ENCODE data around the gene EARS2. TPM values are rescaled to one million over a fixed set of nuclear protein-coding genes. Genes with fewer than 3 reads are reported as not detected.

The EARS2 gene
- total and polyA plus RNA-seq, 9 of the 15 experiments (the other 6 are each of a cell fraction or from before 2014, with no cell fraction given), result 17.6 to 58.6 (median 36.3) TPM

DNA sequence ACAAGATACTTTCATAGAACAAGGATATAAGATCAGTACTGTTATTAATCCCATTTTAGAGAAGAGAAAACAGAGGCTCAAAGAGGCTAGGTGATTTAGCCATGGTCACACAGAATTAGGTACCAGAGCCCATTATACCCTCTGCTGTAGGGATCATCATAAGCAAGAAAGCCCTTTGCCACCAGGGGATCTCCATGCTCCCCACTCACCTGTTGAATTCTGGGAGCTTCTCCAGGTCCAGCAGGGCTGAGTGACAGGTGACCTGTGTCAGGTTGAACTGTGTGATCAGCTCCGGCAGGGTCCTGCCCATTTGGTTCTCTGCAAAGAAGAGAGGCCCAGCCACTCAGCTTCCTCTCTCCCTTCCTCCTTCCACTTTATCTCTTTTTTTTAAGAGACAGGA lies 24.7 kb downstream of the EARS2 start:
- no peak overlapping the region for H3K9ac ChIP-seq (ENCODE audit: insufficient read depth in 1 of 2, low read depth in 2 of 2, low read length in 2 of 2)
- ATAC-seq (no peak), DNase-seq (ENCODE audit: extremely low read depth in 1 of 4, low spot score in 3 of 4) (no peak), FAIRE-seq (no peak)
- H3K9me3 ChIP-seq (replicated peaks; ENCODE audit: control insufficient read depth, insufficient read depth, low read depth, low read length), result no peaks in the 10 kb centered on the region
- no peaks in the 10 kb centered on the region for H3K27me3 ChIP-seq (ENCODE audit: control insufficient read depth in 2 of 2, insufficient read depth in 2 of 2, low read length in 2 of 2)
- POLR2A ChIA-PET, result interaction anchor here (0.6 to 1.8 kb wide), 3 partner anchors 8 to 1554 kb away, joined by 3 to 9 read pairs (median 3); no protein-coding TSS in a partner anchor
- in situ Hi-C loops (cut with MboI) (no loop called here), intact Hi-C loops (cut with micrococcal nuclease) (no loop called here)
- CTCF ChIA-PET (ENCODE audit: low intra/inter-chr PET ratio), result no interaction called here
- H3K79me2 ChIP-seq (ENCODE audit: control insufficient read depth, insufficient read depth, low read length), result no peaks in the 10 kb centered on the region
- WGBS (ENCODE audit: insufficient coverage, low coverage, missing lambda C conversion rate), result 100% methylated on average over 1 of the region's 1 CpG
- H3K36me3 ChIP-seq (ENCODE audit: control insufficient read depth, insufficient read depth, low read length), result peaks cover 82% of the 10 kb centered on the region
- no peak overlapping the region for H3K27ac ChIP-seq (ENCODE audit: extremely low read depth, low read depth, low read length)
- H3K4me2 ChIP-seq (ENCODE audit: insufficient read depth, low read length), result no peak overlapping the region
- no peaks in the 10 kb centered on the region for H4K20me1 ChIP-seq (replicated peaks; ENCODE audit: control insufficient read depth, insufficient read depth, low read length)
- H3K4me3 ChIP-seq, result no peak overlapping the region
- peaks cover 3% of the 10 kb centered on the region for H3K9me1 ChIP-seq (ENCODE audit: control insufficient read depth, insufficient read depth, low read length)
- TF ChIP-seq CREB1 (IDR thresholded peaks at IDR 0.05) (no peak), CREB1 (CRISPR knock-in tag; IDR thresholded peaks at IDR 0.05) (no peak)
- TF ChIP-seq, protein P1, sequence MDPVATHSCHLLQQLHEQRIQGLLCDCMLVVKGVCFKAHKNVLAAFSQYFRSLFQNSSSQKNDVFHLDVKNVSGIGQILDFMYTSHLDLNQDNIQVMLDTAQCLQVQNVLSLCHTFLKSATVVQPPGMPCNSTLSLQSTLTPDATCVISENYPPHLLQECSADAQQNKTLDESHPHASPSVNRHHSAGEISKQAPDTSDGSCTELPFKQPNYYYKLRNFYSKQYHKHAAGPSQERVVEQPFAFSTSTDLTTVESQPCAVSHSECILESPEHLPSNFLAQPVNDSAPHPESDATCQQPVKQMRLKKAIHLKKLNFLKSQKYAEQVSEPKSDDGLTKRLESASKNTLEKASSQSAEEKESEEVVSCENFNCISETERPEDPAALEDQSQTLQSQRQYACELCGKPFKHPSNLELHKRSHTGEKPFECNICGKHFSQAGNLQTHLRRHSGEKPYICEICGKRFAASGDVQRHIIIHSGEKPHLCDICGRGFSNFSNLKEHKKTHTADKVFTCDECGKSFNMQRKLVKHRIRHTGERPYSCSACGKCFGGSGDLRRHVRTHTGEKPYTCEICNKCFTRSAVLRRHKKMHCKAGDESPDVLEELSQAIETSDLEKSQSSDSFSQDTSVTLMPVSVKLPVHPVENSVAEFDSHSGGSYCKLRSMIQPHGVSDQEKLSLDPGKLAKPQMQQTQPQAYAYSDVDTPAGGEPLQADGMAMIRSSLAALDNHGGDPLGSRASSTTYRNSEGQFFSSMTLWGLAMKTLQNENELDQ (CRISPR knock-in tag; IDR thresholded peaks at IDR 0.05; ENCODE audit: borderline replicate concordance), result no peak
- peaks cover 0 to 4% of the 10 kb centered on the region in 2 experiments; a peak in 1 of 5 replicates for H3K4me1 ChIP-seq (replicated peaks in 1 of 2; ENCODE audit: control insufficient read depth in 2 of 2, insufficient read depth in 2 of 2, low read length in 2 of 2)
- BruUV-seq (replicated peaks), result no TSS peak
- H2AFZ ChIP-seq (ENCODE audit: low read depth, low read length), result no peak overlapping the region

DNA sequence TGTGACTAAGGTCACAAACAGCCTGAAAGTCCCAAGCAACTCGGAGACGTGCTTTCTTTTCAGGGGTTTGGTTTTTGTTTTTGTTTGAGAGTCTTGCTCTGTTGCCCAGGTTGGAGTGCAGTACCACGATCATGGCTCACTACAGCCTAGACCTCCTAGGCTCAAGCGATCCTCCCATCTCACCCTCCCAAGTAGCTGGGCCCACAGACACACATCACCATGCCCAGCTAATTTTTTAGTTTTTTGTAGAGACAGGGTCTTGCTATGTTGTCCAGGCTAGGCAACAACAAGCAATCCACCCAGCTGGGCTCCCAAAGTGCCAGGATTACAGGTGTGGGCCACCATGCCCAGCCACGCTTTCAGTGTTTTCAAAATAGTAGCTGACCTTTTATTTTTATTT lies 27.1 kb downstream of the EARS2 start:
- Histone ChIP-seq H3K4me1 (replicated peaks in 1 of 2; ENCODE audit: control insufficient read depth in 2 of 2, insufficient read depth in 2 of 2, low read length in 2 of 2) (peaks cover 0 to 3% of the 10 kb centered on the region in 2 experiments; a peak in 1 of 5 replicates), H3K27ac (ENCODE audit: extremely low read depth, low read depth, low read length) (no peak overlapping the region), H3K79me2 (ENCODE audit: control insufficient read depth, insufficient read depth, low read length) (no peaks in the 10 kb centered on the region), H3K4me2 (ENCODE audit: insufficient read depth, low read length) (no peak overlapping the region), H3K4me3 (no peak overlapping the region), H3K9me3 (replicated peaks; ENCODE audit: control insufficient read depth, insufficient read depth, low read depth, low read length) (no peaks in the 10 kb centered on the region), H3K36me3 (ENCODE audit: control insufficient read depth, insufficient read depth, low read length) (peaks cover 73% of the 10 kb centered on the region), H3K9me1 (ENCODE audit: control insufficient read depth, insufficient read depth, low read length) (no peaks in the 10 kb centered on the region), H3K9ac (ENCODE audit: insufficient read depth in 1 of 2, low read depth in 2 of 2, low read length in 2 of 2) (no peak overlapping the region), H2AFZ (ENCODE audit: low read depth, low read length) (no peak overlapping the region), H3K27me3 (ENCODE audit: control insufficient read depth in 2 of 2, insufficient read depth in 2 of 2, low read length in 2 of 2) (no peaks in the 10 kb centered on the region), H4K20me1 (replicated peaks; ENCODE audit: control insufficient read depth, insufficient read depth, low read length) (no peaks in the 10 kb centered on the region)
- no peak for ATAC-seq
- TF ChIP-seq ZNF121 (CRISPR knock-in tag; conservative IDR thresholded peaks at IDR 0.05) (peak; percentile 61; the same call in 1 of the 2 replicates), ZNF253 (CRISPR knock-in tag; conservative IDR thresholded peaks at IDR 0.05) (no peak)
- no peak for DNase-seq (ENCODE audit: extremely low read depth in 1 of 4, low spot score in 3 of 4)
- WGBS (ENCODE audit: insufficient coverage, low coverage, missing lambda C conversion rate), result 94% methylated on average over 5 of the region's 5 CpGs
- in situ Hi-C loops (cut with MboI) (no loop called here), intact Hi-C loops (cut with micrococcal nuclease) (no loop called here)
- ChIA-PET POLR2A (interaction anchor here (1.3 kb wide), 2 partner anchors 9 kb away, joined by 4 read pairs; no protein-coding TSS in a partner anchor), CTCF (ENCODE audit: low intra/inter-chr PET ratio) (no interaction called here)
- BruUV-seq (replicated peaks), result no TSS peak
- FAIRE-seq, result no peak
